Small intestine (tissue), 7 donors: ENCODE data around the gene CIRBP. TPM values are rescaled to one million over a fixed set of nuclear protein-coding genes. Genes with fewer than 3 reads are reported as not detected.

Experiments used
- DNase-seq, 2 donors: peaks; one replicate each; pipeline versions ENCODE4 v3.0.0 to v3.0.0-alpha.2; 2013
- FAIRE-seq: peaks from 2 replicates; lab custom pipeline; 2012; peaks lifted over from hg19 to GRCh38; lab: Jason Lieb, UNC
- H3K27ac ChIP-seq, 3 donors: one replicate each; pipeline ENCODE4 v1.5.1; 2013; ENCODE audit warnings: low read length in 2 of 3, mild to moderate bottlenecking in 2 of 3, control low read depth in 1 of 3, inconsistent platforms in 1 of 3, low read depth in 1 of 3, moderate library complexity in 1 of 3
- H3K27me3 ChIP-seq, 3 donors: one replicate each; pipeline ENCODE4 v1.6.1; 2013; ENCODE audit warnings: low read length in 3 of 3, inconsistent platforms in 1 of 3; ENCODE audit not compliant: control insufficient read depth in 3 of 3, insufficient read depth in 3 of 3
- H3K36me3 ChIP-seq, 3 donors: one replicate each; pipeline ENCODE4 v1.6.1; 2013; ENCODE audit warnings: low read length in 3 of 3, inconsistent platforms in 1 of 3, low read depth in 1 of 3, mild to moderate bottlenecking in 1 of 3, moderate library complexity in 1 of 3; ENCODE audit not compliant: control insufficient read depth in 3 of 3, insufficient read depth in 2 of 3
- H3K4me1 ChIP-seq, 3 donors: one replicate each; pipeline ENCODE4 v1.6.1; 2013; ENCODE audit warnings: low read length in 2 of 3, inconsistent platforms in 1 of 3, low read depth in 1 of 3, mild to moderate bottlenecking in 1 of 3, moderate library complexity in 1 of 3; ENCODE audit not compliant: control insufficient read depth in 3 of 3, insufficient read depth in 2 of 3
- H3K4me3 ChIP-seq, 3 donors: one replicate each; pipeline ENCODE4 v1.5.1; 2013; ENCODE audit warnings: low read length in 3 of 3, control low read depth in 1 of 3, inconsistent platforms in 1 of 3, low read depth in 1 of 3, mild to moderate bottlenecking in 1 of 3, moderate library complexity in 1 of 3
- H3K9me3 ChIP-seq, 2 donors: one replicate each; pipeline ENCODE4 v1.6.1; 2013; ENCODE audit warnings: low read depth in 1 of 2, low read length in 1 of 2; ENCODE audit not compliant: control insufficient read depth in 2 of 2, insufficient read depth in 1 of 2
- WGBS, 3 donors: extraction: QIAGEN DNeasy Blood & Tissue Kit; methylation state at CpG; one replicate each; pipeline ENCODE4 v1.1.7; 2013; 5-methylcytosine and 5-hydroxymethylcytosine counted together
- polyA plus RNA-seq, 4 donors: library from polyadenylated mRNA; stranded (reverse) in 3 of 4; unstranded in 1 of 4; fragments of 200-250 nt in 3 of 4; fragments of 120-200 nt in 1 of 4; gene quantifications; one replicate each; pipeline versions ENCODE4 v1.2.1 to v1.2.3, GENCODE V29; 2013
- donor health status: healthy with polysubstance abuse.
- donor health status: control.
- donor health status: control.
- donor health status: Bipolar disorder and iron deficiency.
- donor health status: healthy.

CIRBP gene
- polyA plus RNA-seq, 4 donors, result 250 to 543 (median 373) TPM

DNA sequence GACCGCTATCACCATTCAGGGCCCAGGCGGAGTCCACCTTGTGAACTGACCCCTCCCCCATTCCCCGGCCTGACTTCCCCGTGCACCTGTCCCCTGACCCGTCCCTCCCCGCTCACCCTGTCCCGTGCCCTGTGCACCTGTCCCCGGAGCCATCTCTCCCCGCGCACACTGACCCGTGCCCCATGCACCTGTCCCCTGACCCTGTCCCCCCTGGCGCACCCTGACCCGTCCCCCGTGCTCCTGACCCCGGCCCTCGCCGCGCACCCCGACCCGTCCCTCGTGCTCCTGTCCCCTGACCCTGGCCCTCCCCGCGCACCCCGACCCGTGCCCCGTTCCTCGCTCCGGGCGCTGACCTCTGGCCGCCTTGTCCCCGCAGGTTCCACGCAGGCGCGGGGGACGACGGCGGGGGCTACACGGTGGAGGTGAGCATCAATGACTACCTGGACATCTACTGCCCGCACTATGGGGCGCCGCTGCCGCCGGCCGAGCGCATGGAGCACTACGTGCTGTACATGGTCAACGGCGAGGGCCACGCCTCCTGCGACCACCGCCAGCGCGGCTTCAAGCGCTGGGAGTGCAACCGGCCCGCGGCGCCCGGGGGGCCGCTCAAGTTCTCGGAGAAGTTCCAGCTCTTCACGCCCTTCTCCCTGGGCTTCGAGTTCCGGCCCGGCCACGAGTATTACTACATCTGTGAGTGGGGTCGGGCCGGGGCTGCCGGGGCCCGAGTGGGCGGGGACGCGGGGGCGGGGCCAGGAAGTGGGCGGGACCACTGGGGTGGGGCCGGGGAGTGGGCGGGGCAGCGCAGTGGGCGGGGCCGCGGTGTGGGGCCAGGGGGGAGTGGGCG is 26.3 kb downstream of the CIRBP start:
- DNase-seq (no peak), FAIRE-seq (no peak)
- 35 to 63% (median 35%) methylated on average over 70 to 82 of the region's 82 CpGs for WGBS, 3 donors
- Histone ChIP-seq H3K4me1 (peaks cover 0 to 46% (median 4%) of the 10 kb centered on the region in 3 donors), H3K27me3 (peaks cover 0 to 2% (median 0%) of the 10 kb centered on the region in 3 donors), H3K36me3 (peaks cover 0 to 87% (median 0%) of the 10 kb centered on the region in 3 donors), H3K9me3 (no peaks in the 10 kb centered on the region), H3K27ac (no peak overlapping the region), H3K4me3 (no peak overlapping the region)

GRCh38 chr19:1296078-1296477 is 26.9 kb downstream of the CIRBP start:
- DNase-seq, result no peak
- FAIRE-seq, result no peak
- WGBS, 3 donors, result 84 to 96% (median 90%) methylated on average over 11 to 12 of the region's 13 CpGs
- Histone ChIP-seq H3K4me1 (peaks cover 0 to 39% (median 4%) of the 10 kb centered on the region in 3 donors), H3K27me3 (peaks cover 0 to 2% (median 0%) of the 10 kb centered on the region in 3 donors), H3K27ac (no peak overlapping the region), H3K4me3 (no peak overlapping the region), H3K9me3 (no peaks in the 10 kb centered on the region), H3K36me3 (peaks cover 0 to 87% (median 0%) of the 10 kb centered on the region in 3 donors)

- Histone ChIP-seq H3K36me3 (peaks cover 0 to 86% (median 0%) of the 10 kb centered on the region in 3 donors), H3K27ac (no peak overlapping the region), H3K9me3 (no peaks in the 10 kb centered on the region), H3K4me1 (peaks cover 0 to 33% (median 4%) of the 10 kb centered on the region in 3 donors), H3K4me3 (no peak overlapping the region), H3K27me3 (peaks cover 0 to 2% (median 0%) of the 10 kb centered on the region in 3 donors)
- 86 to 90% (median 90%) methylated on average over 22 to 24 of the region's 24 CpGs for WGBS, 3 donors
- DNase-seq, result no peak
- FAIRE-seq, result no peak
These were observed 27.6 kb downstream of the CIRBP start for GRCh38 chr19:1296575-1297271.

DNA sequence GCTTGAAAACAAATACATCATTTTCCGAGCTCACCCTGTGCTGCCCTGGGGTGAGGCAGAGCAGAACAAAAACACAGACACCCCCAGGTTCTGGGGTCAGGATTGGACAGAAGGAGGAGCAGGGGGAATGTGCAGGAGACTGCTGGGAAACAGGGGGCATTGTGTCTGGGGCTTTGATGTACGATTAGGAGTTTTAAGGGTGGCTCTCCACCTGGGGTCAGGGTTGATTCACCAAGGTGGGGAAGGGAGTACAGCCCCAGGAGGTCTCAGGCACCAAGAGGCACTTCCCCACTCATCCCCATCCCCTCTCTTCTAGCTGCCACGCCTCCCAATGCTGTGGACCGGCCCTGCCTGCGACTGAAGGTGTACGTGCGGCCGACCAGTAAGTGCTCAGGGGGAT is 29.1 kb downstream of the CIRBP start:
- FAIRE-seq (no peak), DNase-seq (no peak)
- H3K9me3 ChIP-seq, result no peaks in the 10 kb centered on the region
- no peak overlapping the region for H3K27ac ChIP-seq
- no peak overlapping the region for H3K4me3 ChIP-seq
- peaks cover 0 to 77% (median 0%) of the 10 kb centered on the region in 3 donors for H3K36me3 ChIP-seq
- 82 to 90% (median 87%) methylated on average over 8 of the region's 8 CpGs for WGBS, 3 donors
- H3K4me1 ChIP-seq, result peaks cover 0 to 18% (median 0%) of the 10 kb centered on the region in 3 donors
- peaks cover 0 to 2% (median 0%) of the 10 kb centered on the region in 3 donors for H3K27me3 ChIP-seq

DNA sequence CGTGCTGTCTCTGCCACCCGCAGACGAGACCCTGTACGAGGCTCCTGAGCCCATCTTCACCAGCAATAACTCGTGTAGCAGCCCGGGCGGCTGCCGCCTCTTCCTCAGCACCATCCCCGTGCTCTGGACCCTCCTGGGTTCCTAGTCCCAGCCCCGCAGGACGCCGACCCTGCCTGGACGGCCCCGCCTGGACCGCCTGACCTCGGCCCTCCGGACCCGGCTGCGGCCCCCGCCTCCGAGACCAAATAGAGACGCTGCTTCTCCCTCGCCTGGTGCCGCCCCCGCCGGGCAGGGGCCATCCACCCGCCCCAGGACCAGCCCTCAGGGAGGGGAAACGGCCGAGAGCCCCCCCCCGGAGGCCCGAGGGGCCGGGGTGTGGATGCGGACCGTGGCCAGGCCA is 30.7 kb downstream of the CIRBP start:
- 81 to 85% (median 83%) methylated on average over 32 to 34 of the region's 34 CpGs for WGBS, 3 donors
- DNase-seq, result no peak

DNA sequence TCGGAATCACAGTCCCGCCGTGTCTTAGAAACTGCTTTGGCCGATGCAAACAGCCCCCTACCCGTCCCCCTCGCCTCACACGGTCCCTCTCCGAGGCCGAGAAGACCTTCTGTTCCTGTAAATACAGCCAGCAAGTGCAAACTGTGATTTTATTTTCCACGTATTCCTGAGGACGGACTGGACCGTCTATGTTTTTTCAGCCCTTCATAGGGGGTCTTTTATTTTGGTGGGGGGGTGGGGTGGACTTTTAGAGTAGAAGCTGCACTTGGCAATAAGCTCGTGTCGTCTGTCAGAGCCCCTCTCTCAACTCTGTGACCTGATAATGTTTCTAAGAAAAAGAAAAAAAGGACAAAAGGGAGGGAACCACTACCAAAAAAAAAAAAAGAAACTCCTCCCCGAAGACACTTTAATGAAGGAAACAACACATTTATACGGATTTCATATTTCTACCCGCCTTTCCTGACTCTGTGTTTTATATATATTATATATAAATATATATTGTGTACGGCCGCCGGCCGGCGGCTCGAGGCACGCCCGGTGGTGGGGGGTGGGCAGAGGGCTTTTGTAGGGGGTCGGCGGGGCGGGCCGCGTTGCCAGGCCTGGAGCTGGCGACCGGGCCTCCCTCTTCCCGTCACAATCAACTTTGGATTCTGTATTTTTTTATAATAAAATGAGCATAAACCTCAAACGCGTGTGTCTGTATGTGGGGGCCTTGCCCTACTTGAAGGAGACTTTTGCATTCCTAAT is 31.8 kb downstream of the CIRBP start:
- no peak for DNase-seq
- Histone ChIP-seq H3K27me3 (no peaks in the 10 kb centered on the region), H3K36me3 (peaks cover 0 to 55% (median 0%) of the 10 kb centered on the region in 3 donors), H3K4me3 (no peak overlapping the region), H3K4me1 (peaks cover 0 to 14% (median 0%) of the 10 kb centered on the region in 3 donors), H3K27ac (no peak overlapping the region), H3K9me3 (no peaks in the 10 kb centered on the region)
- WGBS, 3 donors, result 86 to 89% (median 87%) methylated on average over 35 of the region's 35 CpGs
- FAIRE-seq, result no peak

More for the DNA sequence above, 30.7 kb downstream of the CIRBP start:
- Histone ChIP-seq H3K36me3 (peaks cover 0 to 62% (median 0%) of the 10 kb centered on the region in 3 donors), H3K27me3 (peaks cover 0 to 2% (median 0%) of the 10 kb centered on the region in 3 donors), H3K27ac (no peak overlapping the region), H3K9me3 (no peaks in the 10 kb centered on the region), H3K4me3 (no peak overlapping the region), H3K4me1 (peaks cover 0 to 20% (median 0%) of the 10 kb centered on the region in 3 donors)
- FAIRE-seq, result no peak

- no peak for FAIRE-seq
- H3K4me1 ChIP-seq, result peaks cover 0 to 14% (median 0%) of the 10 kb centered on the region in 3 donors
- no peak overlapping the region for H3K4me3 ChIP-seq
- H3K27ac ChIP-seq, result no peak overlapping the region
- H3K27me3 ChIP-seq, result no peaks in the 10 kb centered on the region
- 80 to 86% (median 83%) methylated on average over 29 to 36 of the region's 36 CpGs for WGBS, 3 donors
- DNase-seq, result no peak
- no peaks in the 10 kb centered on the region for H3K9me3 ChIP-seq
- H3K36me3 ChIP-seq, result peaks cover 0 to 38% (median 0%) of the 10 kb centered on the region in 3 donors
These were observed 33.6 kb downstream of the CIRBP start for GRCh38 chr19:1302533-1303239.
